Erythroblast (primary cell): Measurements from ENCODE around the gene RBFOX1.

ENCODE experiments used
- DNase-seq, 2 experiments: peaks; one replicate each; lab custom pipeline; 2025; lab: John Stamatoyannopoulos, UW
- GATA1 ChIP-seq: IDR thresholded peaks from 2 replicates; pipeline ENCODE4 v1.6.1; 2011; ENCODE audit warnings: low read depth, mild to moderate bottlenecking, control low read depth, low read length, moderate library complexity
- POLR2A ChIP-seq: IDR thresholded peaks from 2 replicates; pipeline ENCODE4 v1.6.1; 2011; ENCODE audit warnings: mild to moderate bottlenecking, low read length

The RBFOX1 gene

GRCh38 chr16:7423434-7424044 lies 90.9 kb downstream of the RBFOX1 start:
- no peak for DNase-seq
- TF ChIP-seq GATA1 (no peak), POLR2A (no peak)

- TF ChIP-seq POLR2A: no peak
- no peak for TF ChIP-seq GATA1
- no peak for DNase-seq
Observed at GRCh38 chr16:7426161-7426560, 93.5 kb downstream of the RBFOX1 start.

- DNase-seq: no peak
- no peak for TF ChIP-seq GATA1
- no peak for TF ChIP-seq POLR2A
Observed at GRCh38 chr16:7431723-7432122, 99.1 kb downstream of the RBFOX1 start.

GRCh38 chr16:7436306-7436705 lies 103.7 kb downstream of the RBFOX1 start:
- no peak for TF ChIP-seq POLR2A
- TF ChIP-seq GATA1: no peak
- DNase-seq: no peak

GRCh38 chr16:7437135-7437804 lies 104.6 kb downstream of the RBFOX1 start:
- no peak for DNase-seq
- no peak for TF ChIP-seq GATA1

- DNase-seq: no peak
- TF ChIP-seq GATA1 (no peak), POLR2A (no peak)
Observed at GRCh38 chr16:7437843-7438242, 105.2 kb downstream of the RBFOX1 start.

GRCh38 chr16:7438601-7439000 lies 106.0 kb downstream of the RBFOX1 start:
- DNase-seq: no peak
- TF ChIP-seq GATA1 (no peak), POLR2A (no peak)

- DNase-seq: no peak
- TF ChIP-seq GATA1 (no peak), POLR2A (no peak)
Observed at GRCh38 chr16:7439518-7439917, 106.9 kb downstream of the RBFOX1 start.

GRCh38 chr16:7440886-7441400 lies 108.3 kb downstream of the RBFOX1 start:
- no peak for TF ChIP-seq POLR2A
- no peak for TF ChIP-seq GATA1
- DNase-seq: no peak

GRCh38 chr16:7442050-7442449 lies 109.4 kb downstream of the RBFOX1 start:
- no peak for TF ChIP-seq GATA1
- TF ChIP-seq POLR2A: no peak

GRCh38 chr16:7443142-7443541 lies 110.5 kb downstream of the RBFOX1 start:
- DNase-seq: no peak
- no peak for TF ChIP-seq GATA1
- TF ChIP-seq POLR2A: no peak

More at GRCh38 chr16:7442050-7442449, 109.4 kb downstream of the RBFOX1 start:
- DNase-seq: no peak

GRCh38 chr16:7443648-7444365 lies 111.2 kb downstream of the RBFOX1 start:
- DNase-seq: no peak

GRCh38 chr16:7449306-7449705 lies 116.7 kb downstream of the RBFOX1 start:
- no peak for TF ChIP-seq GATA1
- no peak for TF ChIP-seq POLR2A
- DNase-seq: no peak

More at GRCh38 chr16:7443648-7444365, 111.2 kb downstream of the RBFOX1 start:
- no peak for TF ChIP-seq GATA1
- TF ChIP-seq POLR2A: no peak

- TF ChIP-seq POLR2A (no peak), GATA1 (no peak)
- no peak for DNase-seq
Observed at GRCh38 chr16:7449808-7450207, 117.2 kb downstream of the RBFOX1 start.
